ENCODE results near the gene POLR1B. TPM values are rescaled to one million over a fixed set of nuclear protein-coding genes. Genes with fewer than 3 reads are reported as not detected.

Gene POLR1B
- total RNA-seq, 1 donor from 2014 or later = 26.8 TPM

DNA sequence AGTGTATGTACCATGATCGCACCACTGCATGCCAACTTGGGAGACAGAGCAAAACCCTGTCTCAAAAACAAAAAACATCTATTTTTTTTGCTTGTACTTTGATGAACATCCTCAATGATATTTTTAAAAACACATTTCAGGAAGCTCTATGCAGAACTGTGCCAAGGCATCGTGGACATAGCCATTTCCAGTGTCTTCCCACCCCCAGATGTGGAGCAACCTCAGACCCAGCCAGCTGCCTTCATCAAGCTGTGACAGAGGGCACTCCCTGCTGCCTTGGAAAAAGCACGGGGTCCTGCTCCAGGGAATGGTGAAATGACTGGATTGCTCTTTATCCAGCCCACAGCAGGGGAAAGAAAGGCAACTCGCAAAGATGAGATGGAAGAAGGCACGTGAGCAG is 13.7 kb upstream of the POLR1B start:
- Histone ChIP-seq H4K20me1 (ENCODE audit: insufficient read depth, low read length) (peaks cover 4% of the 10 kb centered on the region), H3K27me3 (ENCODE audit: insufficient read depth, low read length) (no peaks in the 10 kb centered on the region), H3K36me3 (ENCODE audit: insufficient read depth, low read length) (peaks cover 28% of the 10 kb centered on the region), H3K4me1 (ENCODE audit: insufficient read depth, low read length) (no peaks in the 10 kb centered on the region), H3K9ac (ENCODE audit: low read length) (no peak overlapping the region), H2AFZ (ENCODE audit: low read depth, low read length) (no peak overlapping the region), H3K79me2 (ENCODE audit: insufficient read depth, low read length) (no peaks in the 10 kb centered on the region), H3K27ac (ENCODE audit: low read depth, low read length) (no peak overlapping the region), H3K4me2 (ENCODE audit: low read length) (no peak overlapping the region), H3K9me3 (ENCODE audit: insufficient read depth, low read depth, low read length) (no peaks in the 10 kb centered on the region), H3K4me3 (ENCODE audit: insufficient read depth, low read depth, low read length) (no peak overlapping the region)
- FAIRE-seq = no peak
- H3K27ac Mint-ChIP-seq (ENCODE audit: unreplicated experiment) = no peak overlapping the region
- H3K9me3 Mint-ChIP-seq (ENCODE audit: unreplicated experiment) = no peaks in the 10 kb centered on the region
- H3K4me1 Mint-ChIP-seq (ENCODE audit: low read depth, unreplicated experiment) = no peaks in the 10 kb centered on the region
- DNase-seq (ENCODE audit: low read depth) = no peak
- H3K36me3 Mint-ChIP-seq (ENCODE audit: low read depth, unreplicated experiment) = peaks cover 37% of the 10 kb centered on the region
- no peak overlapping the region for H3K4me3 Mint-ChIP-seq (ENCODE audit: unreplicated experiment)
- TF ChIP-seq CTCF (IDR thresholded peaks at IDR 0.05; ENCODE audit: insufficient read depth, low read depth, low read length) (no peak), EZH2 (IDR thresholded peaks at IDR 0.05; ENCODE audit: insufficient read depth, low read length) (no peak)
- no peaks in the 10 kb centered on the region for H3K27me3 Mint-ChIP-seq (ENCODE audit: low read depth, unreplicated experiment)

DNA sequence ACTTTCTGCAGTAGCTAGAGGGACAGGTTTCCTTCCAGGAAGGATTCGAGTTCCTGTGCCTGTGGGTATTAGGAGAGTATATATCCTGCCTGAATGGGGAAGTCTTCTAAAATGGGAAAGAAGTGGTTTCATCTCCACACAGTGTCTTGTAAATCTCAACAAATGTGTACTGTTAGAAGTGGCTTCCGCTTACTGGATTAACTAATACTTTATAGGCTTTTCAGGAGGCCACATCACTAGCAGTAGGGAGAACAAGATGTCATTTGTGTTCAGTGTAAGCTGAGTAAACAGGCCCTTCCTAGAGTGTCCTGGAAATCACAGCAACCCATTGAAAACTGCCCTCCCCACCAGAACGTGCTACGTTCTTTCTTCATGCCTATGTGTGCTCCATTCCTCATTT is 12.5 kb upstream of the POLR1B start:
- no peak overlapping the region for H2AFZ ChIP-seq (ENCODE audit: low read depth, low read length)
- no peak overlapping the region for H3K4me2 ChIP-seq (ENCODE audit: low read length)
- no peak overlapping the region for H3K4me3 ChIP-seq (ENCODE audit: insufficient read depth, low read depth, low read length)
- Mint-ChIP-seq H3K27ac (ENCODE audit: unreplicated experiment) (no peak overlapping the region), H3K27me3 (ENCODE audit: low read depth, unreplicated experiment) (no peaks in the 10 kb centered on the region), H3K9me3 (ENCODE audit: unreplicated experiment) (no peaks in the 10 kb centered on the region), H3K4me3 (ENCODE audit: unreplicated experiment) (no peak overlapping the region), H3K36me3 (ENCODE audit: low read depth, unreplicated experiment) (peaks cover 25% of the 10 kb centered on the region), H3K4me1 (ENCODE audit: low read depth, unreplicated experiment) (no peaks in the 10 kb centered on the region)
- DNase-seq (ENCODE audit: low read depth) (no peak), FAIRE-seq (no peak)
- H3K27ac ChIP-seq (ENCODE audit: low read depth, low read length) = no peak overlapping the region
- no peak for TF ChIP-seq CTCF (IDR thresholded peaks at IDR 0.05; ENCODE audit: insufficient read depth, low read depth, low read length)
- no peak for TF ChIP-seq EZH2 (IDR thresholded peaks at IDR 0.05; ENCODE audit: insufficient read depth, low read length)
- H3K79me2 ChIP-seq (ENCODE audit: insufficient read depth, low read length) = no peaks in the 10 kb centered on the region
- H3K9ac ChIP-seq (ENCODE audit: low read length) = no peak overlapping the region
- H3K36me3 ChIP-seq (ENCODE audit: insufficient read depth, low read length) = peaks cover 28% of the 10 kb centered on the region
- H4K20me1 ChIP-seq (ENCODE audit: insufficient read depth, low read length) = peaks cover 4% of the 10 kb centered on the region
- H3K4me1 ChIP-seq (ENCODE audit: insufficient read depth, low read length) = no peaks in the 10 kb centered on the region
- no peaks in the 10 kb centered on the region for H3K9me3 ChIP-seq (ENCODE audit: insufficient read depth, low read depth, low read length)
- H3K27me3 ChIP-seq (ENCODE audit: insufficient read depth, low read length) = no peaks in the 10 kb centered on the region

GRCh38 chr2:112530728-112531127 is 11.5 kb upstream of the POLR1B start:
- Histone ChIP-seq H3K27me3 (ENCODE audit: insufficient read depth, low read length) (no peaks in the 10 kb centered on the region), H3K27ac (ENCODE audit: low read depth, low read length) (no peak overlapping the region), H3K9ac (ENCODE audit: low read length) (no peak overlapping the region), H3K9me3 (ENCODE audit: insufficient read depth, low read depth, low read length) (no peaks in the 10 kb centered on the region), H3K4me2 (ENCODE audit: low read length) (no peak overlapping the region), H3K79me2 (ENCODE audit: insufficient read depth, low read length) (no peaks in the 10 kb centered on the region), H4K20me1 (ENCODE audit: insufficient read depth, low read length) (peaks cover 4% of the 10 kb centered on the region), H3K4me1 (ENCODE audit: insufficient read depth, low read length) (no peaks in the 10 kb centered on the region), H2AFZ (ENCODE audit: low read depth, low read length) (no peak overlapping the region), H3K36me3 (ENCODE audit: insufficient read depth, low read length) (peaks cover 28% of the 10 kb centered on the region), H3K4me3 (ENCODE audit: insufficient read depth, low read depth, low read length) (no peak overlapping the region)
- no peak overlapping the region for H3K4me3 Mint-ChIP-seq (ENCODE audit: unreplicated experiment)
- no peaks in the 10 kb centered on the region for H3K4me1 Mint-ChIP-seq (ENCODE audit: low read depth, unreplicated experiment)
- no peak for DNase-seq (ENCODE audit: low read depth)
- FAIRE-seq = no peak
- H3K9me3 Mint-ChIP-seq (ENCODE audit: unreplicated experiment) = no peaks in the 10 kb centered on the region
- no peaks in the 10 kb centered on the region for H3K27me3 Mint-ChIP-seq (ENCODE audit: low read depth, unreplicated experiment)
- peaks cover 19% of the 10 kb centered on the region for H3K36me3 Mint-ChIP-seq (ENCODE audit: low read depth, unreplicated experiment)
- TF ChIP-seq EZH2 (IDR thresholded peaks at IDR 0.05; ENCODE audit: insufficient read depth, low read length) (no peak), CTCF (IDR thresholded peaks at IDR 0.05; ENCODE audit: insufficient read depth, low read depth, low read length) (no peak)
- H3K27ac Mint-ChIP-seq (ENCODE audit: unreplicated experiment) = no peak overlapping the region

Data from astrocyte (in vitro differentiated cells and primary cell).